Measurements from ENCODE around the gene LGALS16.
"Not testable (repeated sequence)": the region's sequence is repeated elsewhere in the genome, so short reads cannot be mapped to it uniquely, and the experiment has no call there.

The LGALS16 gene

GRCh38 chr19:39661565-39661964 lies 5.9 kb downstream of the LGALS16 start:
- H3K4me1 ChIP-seq (ENCODE audit: control insufficient read depth, low read length) = no peaks in the 10 kb centered on the region
- no peaks in the 10 kb centered on the region for H3K36me3 ChIP-seq (ENCODE audit: control insufficient read depth, low read length)
- H3K79me2 ChIP-seq (ENCODE audit: control insufficient read depth, low read length) = no peaks in the 10 kb centered on the region
- H3K9me2 ChIP-seq (replicated peaks; ENCODE audit: control insufficient read depth, low read length) = no peaks in the 10 kb centered on the region
- H4K20me1 ChIP-seq (ENCODE audit: control insufficient read depth, insufficient read depth, low read depth, low read length) = no peaks in the 10 kb centered on the region
- H3K4me3 ChIP-seq (ENCODE audit: low read length) = no peak overlapping the region
- H3F3A ChIP-seq (ENCODE audit: control insufficient read depth, insufficient read depth) = no peaks in the 10 kb centered on the region
- no peak overlapping the region for H3K4me2 ChIP-seq (ENCODE audit: low read length)
- H3K9me3 ChIP-seq (ENCODE audit: control insufficient read depth, insufficient read depth, low read length) = peaks cover 7% of the 10 kb centered on the region; the same call in 1 of the 2 replicates
- H3K27ac ChIP-seq (ENCODE audit: low read depth, low read length) = no peak overlapping the region
- TF ChIP-seq EZH2phosphoT487 (IDR thresholded peaks at IDR 0.05; ENCODE audit: borderline replicate concordance, low read length) (no peak), CTCF (IDR thresholded peaks at IDR 0.05; ENCODE audit: low read depth, low read length, poor library complexity, severe bottlenecking) (no peak)
- H3K27me3 ChIP-seq (ENCODE audit: control insufficient read depth, low read length) = no peaks in the 10 kb centered on the region; the same call in 1 of the 2 replicates

GRCh38 chr19:39669860-39670259 lies 14.1 kb downstream of the LGALS16 start:
- not testable (repeated sequence) for H3K4me1 ChIP-seq (ENCODE audit: control insufficient read depth, low read length); H3K79me2 ChIP-seq (ENCODE audit: control insufficient read depth, low read length); H3K27ac ChIP-seq (ENCODE audit: low read depth, low read length); H3K36me3 ChIP-seq (ENCODE audit: control insufficient read depth, low read length); H3K4me2 ChIP-seq (ENCODE audit: low read length); H3K9me3 ChIP-seq (ENCODE audit: control insufficient read depth, insufficient read depth, low read length); H3F3A ChIP-seq (ENCODE audit: control insufficient read depth, insufficient read depth); H3K4me3 ChIP-seq (ENCODE audit: low read length); H3K9me2 ChIP-seq (replicated peaks; ENCODE audit: control insufficient read depth, low read length); H4K20me1 ChIP-seq (ENCODE audit: control insufficient read depth, insufficient read depth, low read depth, low read length)
- peaks cover 36% of the 10 kb centered on the region for H3K27me3 ChIP-seq (ENCODE audit: control insufficient read depth, low read length)

- Histone ChIP-seq H3F3A (ENCODE audit: control insufficient read depth, insufficient read depth) (no peaks in the 10 kb centered on the region), H3K79me2 (ENCODE audit: control insufficient read depth, low read length) (no peaks in the 10 kb centered on the region), H3K27me3 (ENCODE audit: control insufficient read depth, low read length) (peaks cover 47% of the 10 kb centered on the region), H3K4me2 (ENCODE audit: low read length) (no peak overlapping the region), H4K20me1 (ENCODE audit: control insufficient read depth, insufficient read depth, low read depth, low read length) (no peaks in the 10 kb centered on the region), H3K9me3 (ENCODE audit: control insufficient read depth, insufficient read depth, low read length) (peaks cover under 1% of the 10 kb centered on the region; the same call in 1 of the 2 replicates), H3K4me3 (ENCODE audit: low read length) (no peak overlapping the region), H3K36me3 (ENCODE audit: control insufficient read depth, low read length) (no peaks in the 10 kb centered on the region), H3K27ac (ENCODE audit: low read depth, low read length) (no peak overlapping the region), H3K4me1 (ENCODE audit: control insufficient read depth, low read length) (no peaks in the 10 kb centered on the region), H3K9me2 (replicated peaks; ENCODE audit: control insufficient read depth, low read length) (no peaks in the 10 kb centered on the region)
- no peak for TF ChIP-seq EZH2phosphoT487 (IDR thresholded peaks at IDR 0.05; ENCODE audit: borderline replicate concordance, low read length)
- TF ChIP-seq CTCF (IDR thresholded peaks at IDR 0.05; ENCODE audit: low read depth, low read length, poor library complexity, severe bottlenecking) = no peak
Observed at GRCh38 chr19:39670998-39671397, 15.3 kb downstream of the LGALS16 start.

- peaks cover 47% of the 10 kb centered on the region for H3K27me3 ChIP-seq (ENCODE audit: control insufficient read depth, low read length)
- no peaks in the 10 kb centered on the region for H3K79me2 ChIP-seq (ENCODE audit: control insufficient read depth, low read length)
- H3K4me3 ChIP-seq (ENCODE audit: low read length) = no peak overlapping the region
- H3K36me3 ChIP-seq (ENCODE audit: control insufficient read depth, low read length) = no peaks in the 10 kb centered on the region
- no peaks in the 10 kb centered on the region for H3K4me1 ChIP-seq (ENCODE audit: control insufficient read depth, low read length)
- no peaks in the 10 kb centered on the region for H3K9me2 ChIP-seq (replicated peaks; ENCODE audit: control insufficient read depth, low read length)
- no peaks in the 10 kb centered on the region for H4K20me1 ChIP-seq (ENCODE audit: control insufficient read depth, insufficient read depth, low read depth, low read length)
- H3K4me2 ChIP-seq (ENCODE audit: low read length) = no peak overlapping the region
- no peaks in the 10 kb centered on the region for H3F3A ChIP-seq (ENCODE audit: control insufficient read depth, insufficient read depth)
- no peaks in the 10 kb centered on the region for H3K9me3 ChIP-seq (ENCODE audit: control insufficient read depth, insufficient read depth, low read length)
- H3K27ac ChIP-seq (ENCODE audit: low read depth, low read length) = no peak overlapping the region
- TF ChIP-seq EZH2phosphoT487 (IDR thresholded peaks at IDR 0.05; ENCODE audit: borderline replicate concordance, low read length) = no peak
- peak; percentile 61 for TF ChIP-seq CTCF (IDR thresholded peaks at IDR 0.05; ENCODE audit: low read depth, low read length, poor library complexity, severe bottlenecking)
Observed at GRCh38 chr19:39671739-39672363, 16.1 kb downstream of the LGALS16 start.

All from DOHH2 (cell line).